ENCODE results near the gene SEZ6.

GRCh38 chr17:28975646-28976045 is 30.2 kb downstream of the SEZ6 start:
- no peak for TF ChIP-seq CTCF (IDR thresholded peaks at IDR 0.05; ENCODE audit: insufficient read depth, low read depth, low read length)
- TF ChIP-seq EZH2 (IDR thresholded peaks at IDR 0.05; ENCODE audit: insufficient read depth, low read length) = no peak
